T-cell (primary cell): ENCODE results near the gene CEP85L. TPM values are rescaled to one million over a fixed set of nuclear protein-coding genes. Genes with fewer than 3 reads are reported as not detected.
A peak's percentile ranks its signal among the peaks of the same experiment; 100 is the strongest.

Experiments used
- ATAC-seq, 4 experiments: fragments of 200-7000 bp in 3 of 4; fragments of 150-1000 bp in 1 of 4; cut with Tn5 transposase; replicated peaks in 1 of 4; 1 replicate in 3 of 4; 2 replicates in 1 of 4; pipeline ENCODE4 v1.10.0; 2021; ENCODE audit warnings: moderate library complexity in 3 of 4, mild to moderate bottlenecking in 2 of 4, moderate number of reproducible peaks in 1 of 4
- CTCF ChIA-PET, 2 donors: fragments of 300-600 bp; sonication (Branson Sonifier 250); formaldehyde crosslinking; loops; one replicate each; lab custom pipeline; 2022; ENCODE audit warnings: antibody characterized with exemption in 2 of 2; lab: Charles Lee
- POLR2A ChIA-PET, 2 donors: fragments of 300-600 bp; sonication (Branson Sonifier 250); formaldehyde crosslinking; loops; one replicate each; lab custom pipeline; 2022; ENCODE audit warnings: antibody characterized with exemption in 2 of 2; lab: Charles Lee
- DNase-seq, 35 experiments: peaks; one replicate each; pipeline versions ENCODE4 v3.0.0 to v3.0.0-alpha.2; 2013 to 2023
- H3K27ac ChIP-seq: one replicate; pipeline ENCODE4 v1.5.1; 2013; ENCODE audit warnings: low read length
- H3K27me3 ChIP-seq, 2 experiments: replicated peaks in 1 of 2; 1 replicate in 1 of 2; 2 replicates in 1 of 2; pipeline versions ENCODE4 v1.6.1 to v1.7.0; 2013; ENCODE audit warnings: low read length in 1 of 2, mixed read lengths in 1 of 2; ENCODE audit not compliant: control insufficient read depth in 2 of 2, insufficient read depth in 2 of 2; ENCODE audit errors: extremely low read depth in 1 of 2
- H3K36me3 ChIP-seq, 2 donors: 1 replicate in 1 of 2; 2 replicates in 1 of 2; pipeline versions ENCODE4 v1.6.1 to v1.7.0; 2013; ENCODE audit warnings: low read length in 1 of 2; ENCODE audit not compliant: control insufficient read depth in 2 of 2, insufficient read depth in 1 of 2; ENCODE audit errors: extremely low read depth in 1 of 2
- H3K4me1 ChIP-seq, 2 experiments: 1 replicate in 1 of 2; 2 replicates in 1 of 2; pipeline versions ENCODE4 v1.6.1 to v1.7.0; 2013; ENCODE audit warnings: low read length in 2 of 2, mixed read lengths in 1 of 2; ENCODE audit not compliant: insufficient read depth in 2 of 2, control insufficient read depth in 1 of 2; ENCODE audit errors: extremely low read depth in 1 of 2
- H3K4me3 ChIP-seq, 2 donors: 1 replicate in 1 of 2; 2 replicates in 1 of 2; pipeline versions ENCODE4 v1.5.1 to v1.7.0; 2013; ENCODE audit warnings: mild to moderate bottlenecking in 2 of 2, low read length in 1 of 2, moderate library complexity in 1 of 2; ENCODE audit not compliant: control insufficient read depth in 1 of 2; ENCODE audit errors: extremely low read depth in 1 of 2
- H3K9me3 ChIP-seq: 2 replicates; pipeline ENCODE4 v1.7.0; 2013
- H3K27ac Mint-ChIP-seq, 2 donors: one replicate each; pipeline ENCODE4 v1.8.0; 2020 to 2021; ENCODE audit warnings: mild to moderate bottlenecking in 2 of 2, mixed read lengths in 2 of 2
- H3K27me3 Mint-ChIP-seq, 2 donors: one replicate each; pipeline ENCODE4 v1.8.0; 2021 to 2022; ENCODE audit warnings: mixed read lengths in 2 of 2
- H3K36me3 Mint-ChIP-seq: one replicate; pipeline ENCODE4 v1.8.0; 2021; ENCODE audit warnings: mixed read lengths
- H3K4me1 Mint-ChIP-seq, 3 donors: one replicate each; pipeline ENCODE4 v1.8.0; 2020 to 2022; ENCODE audit warnings: mixed read lengths in 3 of 3, mild to moderate bottlenecking in 1 of 3
- H3K4me3 Mint-ChIP-seq, 3 donors: one replicate each; pipeline ENCODE4 v1.8.0; 2020 to 2022; ENCODE audit warnings: mild to moderate bottlenecking in 3 of 3, mixed read lengths in 3 of 3, moderate library complexity in 3 of 3
- H3K9me3 Mint-ChIP-seq, 3 donors: one replicate each; pipeline ENCODE4 v1.8.0; 2020 to 2022; ENCODE audit warnings: mixed read lengths in 3 of 3
- WGBS: methylation state at CpG from one replicate; pipeline ENCODE4 v1.1.5; 2013; ENCODE audit warnings: missing lambda C conversion rate; ENCODE audit not compliant: insufficient coverage; 5-methylcytosine and 5-hydroxymethylcytosine counted together
- total RNA-seq, 35 experiments: library from RNA in 6 of 35; stranded (reverse) in 6 of 35; fragments of 120-200 nt in 1 of 35; gene quantifications; one replicate each; pipeline versions ENCODE4 v1.2.1 to v1.2.4 and lab custom pipeline; 2013 to 2026

Gene CEP85L
- total RNA-seq, 5 donors from 2014 or later (not counting 1 experiment from before 2014, with no cell fraction given), result 49.7 to 101 (median 53.5) TPM

DNA sequence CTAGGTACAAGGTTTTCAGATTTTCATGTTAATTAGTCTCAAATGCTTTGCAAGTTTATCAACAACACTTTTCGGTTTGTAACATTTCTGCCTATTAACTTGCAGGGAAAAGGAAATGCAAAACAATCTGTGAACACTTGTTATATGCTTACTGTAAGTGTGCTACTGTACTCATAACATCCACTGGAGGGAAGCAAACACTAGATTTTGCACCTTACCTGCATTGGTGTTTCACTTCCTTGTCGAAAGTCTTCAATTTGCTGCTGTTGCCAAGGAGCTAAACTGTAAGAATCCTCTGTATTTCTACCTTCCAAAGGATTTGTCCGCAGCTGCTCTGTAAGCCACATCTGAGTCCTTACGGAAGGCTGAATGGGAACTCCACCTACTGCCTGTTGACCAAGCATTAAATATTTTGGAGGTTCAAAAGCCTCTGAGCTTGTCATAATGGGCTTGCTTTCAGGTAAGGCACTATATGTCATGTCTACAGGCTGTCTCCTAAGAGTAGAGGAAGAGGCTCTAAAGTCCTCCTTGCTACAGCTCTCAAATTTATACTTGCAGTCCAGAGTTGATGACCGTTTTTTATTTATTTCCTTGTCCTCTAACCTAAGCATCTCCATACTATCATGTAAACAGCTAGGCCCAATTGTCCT is 86.0 kb downstream of the CEP85L start:
- DNase-seq, result peak in 16 of 35 experiments; percentile 4 to 77 (median 19)
- Histone ChIP-seq H3K4me1 (peaks cover 0 to 2% of the 10 kb centered on the region in 2 experiments), H3K9me3 (no peaks in the 10 kb centered on the region), H3K27ac (peak overlapping the region; percentile 48), H3K4me3 (no peak overlapping the region), H3K36me3 (peaks cover 0 to 10% of the 10 kb centered on the region in 2 donors), H3K27me3 (no peaks in the 10 kb centered on the region)
- peak overlapping the region; percentile 62 to 83 for H3K27ac Mint-ChIP-seq
- H3K4me1 Mint-ChIP-seq, result peaks cover 42 to 51% (median 50%) of the 10 kb centered on the region in 3 donors
- no peaks in the 10 kb centered on the region for H3K9me3 Mint-ChIP-seq
- ChIA-PET CTCF (interaction anchor here (0.5 to 2.3 kb wide), 73 partner anchors 8 to 1082 kb away, joined by 3 to 26 read pairs (median 4); partner anchors contain the start of genes ASF1A (in 1 of the 2), CEP85L (in 1 of the 2), FAM184A (in 1 of the 2) and PLN (in 1 of the 2)), POLR2A (interaction anchor here (0.6 to 1.4 kb wide), 4 partner anchors 107 to 237 kb away, joined by 3 to 6 read pairs (median 4); no protein-coding TSS in a partner anchor)
- peaks cover 10% of the 10 kb centered on the region for H3K36me3 Mint-ChIP-seq
- no peaks in the 10 kb centered on the region for H3K27me3 Mint-ChIP-seq
- peak; percentile 88 to 97 (median 94) for ATAC-seq
- no peak overlapping the region for H3K4me3 Mint-ChIP-seq
- WGBS, result 57% methylated on average over 2 of the region's 5 CpGs

DNA sequence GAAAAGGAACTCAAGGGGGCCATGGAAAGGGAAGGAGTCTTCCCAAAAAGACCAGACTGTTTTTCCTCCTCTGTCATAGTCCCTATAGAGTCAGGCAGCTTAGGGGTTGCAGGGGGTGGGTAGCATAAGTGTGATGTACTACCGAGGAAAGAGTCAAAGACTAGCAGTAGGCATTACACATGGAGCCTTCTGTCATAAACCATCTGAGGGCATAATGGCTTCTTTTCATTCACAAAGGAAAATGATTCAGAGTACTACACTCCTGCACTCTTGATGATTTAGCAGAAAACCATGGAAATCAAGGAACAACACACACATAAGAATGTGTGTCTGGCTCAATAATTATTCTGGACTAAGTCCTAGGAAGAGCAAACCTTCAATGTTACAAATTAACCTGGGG is 88.4 kb downstream of the CEP85L start:
- no CpG with 5 or more reads among the region's 1 CpG for WGBS
- no peaks in the 10 kb centered on the region for H3K27me3 ChIP-seq
- ChIA-PET CTCF (interaction anchor here in 1 of 2 donors (1.2 kb wide), 1 partner anchor 215 kb away, joined by 3 read pairs; no protein-coding TSS in a partner anchor), POLR2A (interaction anchor here (0.6 kb wide), 2 partner anchors 10 to 175 kb away, joined by 3 to 4 read pairs; no protein-coding TSS in a partner anchor)
- peaks cover 47 to 58% (median 58%) of the 10 kb centered on the region in 3 donors for H3K4me1 Mint-ChIP-seq
- H3K4me1 ChIP-seq, result peaks cover 8 to 9% of the 10 kb centered on the region in 2 experiments
- no peaks in the 10 kb centered on the region for H3K27me3 Mint-ChIP-seq
- H3K9me3 Mint-ChIP-seq, result no peaks in the 10 kb centered on the region
- H3K9me3 ChIP-seq, result no peaks in the 10 kb centered on the region
- H3K36me3 ChIP-seq, result peaks cover 0 to 10% of the 10 kb centered on the region in 2 donors
- no peak overlapping the region for H3K4me3 ChIP-seq
- no peak overlapping the region for H3K4me3 Mint-ChIP-seq
- no peak for ATAC-seq
- peak overlapping the region; percentile 44 to 55 for H3K27ac Mint-ChIP-seq
- no peak overlapping the region for H3K27ac ChIP-seq
- H3K36me3 Mint-ChIP-seq, result peaks cover 10% of the 10 kb centered on the region
- no peak for DNase-seq

DNA sequence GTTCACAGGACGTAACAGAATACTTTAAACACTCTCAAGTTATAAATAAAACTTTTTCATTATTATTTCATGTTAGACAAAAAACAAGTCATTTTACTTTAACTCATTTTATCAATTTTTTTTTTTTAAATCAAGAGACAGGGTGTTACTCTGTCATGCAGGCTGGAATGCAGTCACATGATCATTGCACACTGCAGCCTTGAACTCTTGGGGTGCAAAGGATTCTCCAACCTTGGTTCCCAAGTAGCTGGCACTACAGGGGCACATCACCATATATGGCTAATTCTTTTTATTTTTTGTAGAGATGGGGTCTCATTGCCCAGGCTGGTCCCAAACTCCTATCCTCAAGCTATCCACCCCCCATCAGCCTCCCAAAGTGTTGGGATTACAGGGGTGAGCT is 89.1 kb downstream of the CEP85L start:
- Mint-ChIP-seq H3K27ac (peak overlapping the region; percentile 44 to 55), H3K36me3 (peaks cover 10% of the 10 kb centered on the region), H3K9me3 (no peaks in the 10 kb centered on the region), H3K4me1 (peaks cover 46 to 58% (median 58%) of the 10 kb centered on the region in 3 donors), H3K27me3 (no peaks in the 10 kb centered on the region), H3K4me3 (no peak overlapping the region)
- Histone ChIP-seq H3K27ac (no peak overlapping the region), H3K4me3 (no peak overlapping the region), H3K4me1 (peaks cover 11 to 15% of the 10 kb centered on the region in 2 experiments), H3K36me3 (peaks cover 0 to 10% of the 10 kb centered on the region in 2 donors), H3K27me3 (no peaks in the 10 kb centered on the region), H3K9me3 (no peaks in the 10 kb centered on the region)
- CTCF ChIA-PET, result no interaction called here
- POLR2A ChIA-PET, result no interaction called here
- ATAC-seq (no peak), DNase-seq (no peak)
- WGBS, result no CpG with 5 or more reads among the region's 1 CpG

DNA sequence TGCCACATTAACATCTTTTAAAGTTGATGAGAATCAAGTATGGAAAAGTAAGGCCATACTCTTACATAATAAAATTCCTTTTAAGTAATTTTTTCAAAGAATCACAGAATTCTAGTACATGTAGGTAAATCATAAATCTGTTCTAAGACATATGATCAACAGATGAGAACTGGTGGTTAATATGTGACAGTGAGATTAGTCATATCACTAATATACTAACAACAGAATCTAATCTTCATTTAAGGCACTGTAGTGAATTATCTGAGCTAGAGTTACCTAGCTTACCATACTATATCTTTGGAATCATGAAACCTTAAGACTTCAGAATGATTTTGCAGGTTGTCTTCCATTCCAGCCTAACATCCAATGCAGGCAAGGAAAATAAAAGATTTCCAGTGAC is 91.7 kb downstream of the CEP85L start:
- H3K4me1 Mint-ChIP-seq, result peaks cover 44 to 57% (median 56%) of the 10 kb centered on the region in 3 donors
- Histone ChIP-seq H3K36me3 (peaks cover 0 to 8% of the 10 kb centered on the region in 2 donors), H3K4me3 (no peak overlapping the region), H3K27ac (peak overlapping the region; percentile 88), H3K4me1 (peaks cover 9 to 15% of the 10 kb centered on the region in 2 experiments), H3K27me3 (no peaks in the 10 kb centered on the region), H3K9me3 (no peaks in the 10 kb centered on the region)
- ATAC-seq, result no peak
- POLR2A ChIA-PET, result interaction anchor here in 1 of 2 donors (0.6 kb wide), 1 partner anchor 15 kb away, joined by 7 read pairs; no protein-coding TSS in a partner anchor
- H3K4me3 Mint-ChIP-seq, result peak overlapping the region in 1 of 3 donors; percentile 6
- no peaks in the 10 kb centered on the region for H3K27me3 Mint-ChIP-seq
- no peaks in the 10 kb centered on the region for H3K9me3 Mint-ChIP-seq
- H3K36me3 Mint-ChIP-seq, result peaks cover 20% of the 10 kb centered on the region
- CTCF ChIA-PET, result interaction anchor here (0.7 to 1.6 kb wide), 3 partner anchors 57 to 551 kb away, joined by 3 to 4 read pairs (median 4); no protein-coding TSS in a partner anchor
- DNase-seq, result no peak
- peak overlapping the region; percentile 99 for H3K27ac Mint-ChIP-seq

DNA sequence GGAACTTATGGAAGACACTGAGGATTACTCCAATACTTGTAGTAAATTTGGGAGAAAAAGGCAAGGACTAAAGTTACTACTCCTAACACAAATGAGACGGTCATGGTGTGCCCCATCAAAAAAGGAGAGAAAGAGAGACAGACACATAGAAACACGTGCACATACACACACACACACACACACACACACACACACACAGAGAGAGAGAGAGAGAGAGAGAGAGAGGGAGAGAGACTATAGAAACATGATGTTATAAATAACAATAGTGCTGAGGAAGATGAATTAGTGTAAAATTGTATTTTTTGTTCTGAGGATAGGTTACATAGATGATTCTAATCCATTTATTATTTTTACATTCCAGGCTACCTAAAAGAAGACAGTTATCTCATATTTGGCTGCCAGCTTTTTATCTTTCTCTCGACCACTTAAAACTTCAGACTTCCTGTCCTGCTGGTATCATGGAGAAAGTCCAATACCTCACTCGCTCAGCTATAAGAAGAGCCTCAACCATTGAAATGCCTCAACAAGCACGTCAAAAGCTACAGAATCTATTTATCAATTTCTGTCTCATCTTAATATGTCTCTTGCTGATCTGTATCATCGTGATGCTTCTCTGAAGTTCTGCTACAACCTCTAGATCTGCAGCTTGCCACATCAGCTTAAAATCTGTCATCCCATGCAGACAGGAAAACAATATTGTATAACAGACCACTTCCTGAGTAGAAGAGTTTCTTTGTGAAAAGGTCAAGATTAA is 92.8 kb downstream of the CEP85L start:
- ATAC-seq, result peak; percentile 94 to 98 (median 98)
- peak overlapping the region; percentile 99 for H3K27ac Mint-ChIP-seq
- Histone ChIP-seq H3K36me3 (peaks cover 0 to 11% of the 10 kb centered on the region in 2 donors), H3K27me3 (no peaks in the 10 kb centered on the region), H3K9me3 (no peaks in the 10 kb centered on the region), H3K27ac (peak overlapping the region; percentile 88), H3K4me3 (peak overlapping the region in 1 of 2 donors; percentile 25), H3K4me1 (peaks cover 9 to 15% of the 10 kb centered on the region in 2 experiments)
- peak in 25 of 35 experiments; percentile 7 to 72 (median 25) for DNase-seq
- H3K4me3 Mint-ChIP-seq, result peak overlapping the region; percentile 67 to 77 (median 74)
- H3K4me1 Mint-ChIP-seq, result peaks cover 48 to 60% (median 60%) of the 10 kb centered on the region in 3 donors
- H3K36me3 Mint-ChIP-seq, result peaks cover 22% of the 10 kb centered on the region
- ChIA-PET POLR2A (interaction anchor here (0.6 to 0.7 kb wide), 3 partner anchors 16 to 385 kb away, joined by 3 to 5 read pairs (median 3); no protein-coding TSS in a partner anchor), CTCF (interaction anchor here (0.6 to 1.0 kb wide), 7 partner anchors 12 to 868 kb away, joined by 3 to 6 read pairs (median 3); no protein-coding TSS in a partner anchor)
- H3K9me3 Mint-ChIP-seq, result no peaks in the 10 kb centered on the region
- WGBS, result 0% methylated on average over 4 of the region's 6 CpGs
- no peaks in the 10 kb centered on the region for H3K27me3 Mint-ChIP-seq

DNA sequence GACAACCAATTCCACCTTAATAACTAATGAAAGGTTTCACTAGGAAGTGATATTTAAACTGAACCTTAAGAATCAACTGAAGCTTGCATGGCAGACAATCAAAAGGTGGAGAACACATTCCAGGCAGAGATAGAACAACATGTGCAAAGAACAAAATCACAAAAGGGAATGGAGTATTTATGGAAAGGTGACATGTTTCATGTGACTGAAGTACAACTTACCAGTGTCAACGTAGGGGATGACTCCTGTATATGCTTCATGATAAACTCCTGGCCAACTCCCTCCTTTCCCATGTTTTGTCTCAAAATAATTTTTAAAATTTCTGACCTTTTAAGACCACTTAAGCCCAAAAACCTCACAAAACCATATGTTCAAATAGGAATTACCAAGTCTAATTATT is 96.7 kb downstream of the CEP85L start:
- no peaks in the 10 kb centered on the region for H3K9me3 ChIP-seq
- H3K4me3 Mint-ChIP-seq, result no peak overlapping the region
- H3K27ac ChIP-seq, result no peak overlapping the region
- H3K36me3 ChIP-seq, result peaks cover 0 to 11% of the 10 kb centered on the region in 2 donors
- peak overlapping the region; percentile 11 to 57 for H3K27ac Mint-ChIP-seq
- no peak overlapping the region for H3K4me3 ChIP-seq
- ChIA-PET POLR2A (no interaction called here), CTCF (interaction anchor here in 1 of 2 donors (0.7 to 1.6 kb wide), 2 partner anchors 10 to 79 kb away, joined by 3 to 4 read pairs; no protein-coding TSS in a partner anchor)
- H3K36me3 Mint-ChIP-seq, result peaks cover 19% of the 10 kb centered on the region
- no peak for DNase-seq
- peaks cover 60 to 74% (median 70%) of the 10 kb centered on the region in 3 donors for H3K4me1 Mint-ChIP-seq
- ATAC-seq, result no peak
- H3K27me3 Mint-ChIP-seq, result no peaks in the 10 kb centered on the region
- no peaks in the 10 kb centered on the region for H3K9me3 Mint-ChIP-seq
- H3K27me3 ChIP-seq, result no peaks in the 10 kb centered on the region
- no CpG with 5 or more reads among the region's 1 CpG for WGBS
- H3K4me1 ChIP-seq, result peaks cover 15 to 36% of the 10 kb centered on the region in 2 experiments
